Keratinocyte (primary cell): Measurements from ENCODE around the gene KAT2B. TPM values are rescaled to one million over a fixed set of nuclear protein-coding genes. Genes with fewer than 3 reads are reported as not detected.
"Not testable (repeated sequence)": the region's sequence is repeated elsewhere in the genome, so short reads cannot be mapped to it uniquely, and the experiment has no call there.

Source experiments
- DNase-seq: peaks from one replicate; pipeline ENCODE4 v3.0.0-alpha.2; 2011; ENCODE audit warnings: low read depth, missing footprints, low spot score
- FAIRE-seq: peaks from 2 replicates; lab custom pipeline; 2011; peaks lifted over from hg19 to GRCh38; lab: Jason Lieb, UNC
- H2AFZ ChIP-seq: 2 replicates; pipeline ENCODE4 v1.6.0; 2012; ENCODE audit warnings: low read length, control low read depth, inconsistent platforms; ENCODE audit not compliant: control insufficient read depth
- H3K27ac ChIP-seq: 2 replicates; pipeline ENCODE4 v1.5.1; 2011; ENCODE audit warnings: low read length; ENCODE audit not compliant: control insufficient read depth, insufficient read depth
- H3K27me3 ChIP-seq: 3 replicates; pipeline ENCODE4 v1.6.0; 2011; ENCODE audit warnings: low read length; ENCODE audit not compliant: control insufficient read depth, insufficient read depth; ENCODE audit errors: extremely low read depth
- H3K36me3 ChIP-seq, 2 experiments: 2 replicates in 1 of 2; 3 replicates in 1 of 2; pipeline ENCODE4 v1.5.1; 2011; ENCODE audit warnings: low read length in 2 of 2, mild to moderate bottlenecking in 1 of 2; ENCODE audit not compliant: control insufficient read depth in 2 of 2, insufficient read depth in 2 of 2; ENCODE audit errors: extremely low read depth in 1 of 2
- H3K4me1 ChIP-seq: 3 replicates; pipeline ENCODE4 v1.5.1; 2011; ENCODE audit warnings: low read length; ENCODE audit not compliant: control insufficient read depth, insufficient read depth; ENCODE audit errors: extremely low read depth
- H3K4me2 ChIP-seq: 3 replicates; pipeline ENCODE4 v1.6.0; 2011; ENCODE audit warnings: low read depth, low read length; ENCODE audit not compliant: control insufficient read depth, insufficient read depth; ENCODE audit errors: extremely low read depth
- H3K4me3 ChIP-seq, 3 experiments: fragments of 200-600 bp in 1 of 3; sonication (generic) in 1 of 3; 2 replicates in 2 of 3; 3 replicates in 1 of 3; pipeline ENCODE4 v1.5.1; 2011 to 2016; ENCODE audit warnings: low read length in 3 of 3, mild to moderate bottlenecking in 3 of 3, control low read depth in 2 of 3, inconsistent platforms in 1 of 3, low read depth in 1 of 3, mixed read lengths in 1 of 3, mixed run types in 1 of 3, moderate library complexity in 1 of 3; ENCODE audit not compliant: control insufficient read depth in 2 of 3, insufficient read depth in 2 of 3; ENCODE audit errors: extremely low read depth in 1 of 3
- H3K79me2 ChIP-seq: 2 replicates; pipeline ENCODE4 v1.6.0; 2012; ENCODE audit warnings: low read length; ENCODE audit not compliant: control insufficient read depth, insufficient read depth
- H3K9ac ChIP-seq: 3 replicates; pipeline ENCODE4 v1.6.0; 2011; ENCODE audit warnings: low read length; ENCODE audit not compliant: control insufficient read depth, insufficient read depth; ENCODE audit errors: extremely low read depth
- H3K9me1 ChIP-seq: 3 replicates; pipeline ENCODE4 v1.6.0; 2011; ENCODE audit warnings: low read length; ENCODE audit not compliant: control insufficient read depth, insufficient read depth; ENCODE audit errors: extremely low read depth
- H3K9me3 ChIP-seq: 2 replicates; pipeline ENCODE4 v1.5.1; 2012; ENCODE audit warnings: low read depth, low read length; ENCODE audit not compliant: control insufficient read depth
- H4K20me1 ChIP-seq: 3 replicates; pipeline ENCODE4 v1.6.0; 2011; ENCODE audit warnings: low read length; ENCODE audit not compliant: control insufficient read depth, insufficient read depth; ENCODE audit errors: extremely low read depth
- CTCF ChIP-seq, 3 experiments: IDR thresholded peaks in 1 of 3; conservative IDR thresholded peaks in 1 of 3; optimal IDR thresholded peaks in 1 of 3; 2 replicates in 2 of 3; 3 replicates in 1 of 3; pipeline versions ENCODE3 to v1.5.1; 2011; ENCODE audit warnings: low read length in 3 of 3, mild to moderate bottlenecking in 3 of 3, moderate library complexity in 2 of 3, control low read depth in 1 of 3, inconsistent platforms in 1 of 3; ENCODE audit not compliant: insufficient read depth in 2 of 3; ENCODE audit errors: extremely low read depth in 1 of 3
- EZH2 ChIP-seq: IDR thresholded peaks from one replicate; pipeline ENCODE4 v1.6.1; 2012; ENCODE audit warnings: inconsistent platforms, mild to moderate bottlenecking, low read length, moderate library complexity
- dilution Hi-C: fragments of 300-500 bp; cut with MboI; formaldehyde crosslinking; loops from one replicate; pipeline ENCODE4 v1.7.0; 2020; ENCODE audit warnings: low sequenced_read_pairs; ENCODE audit not compliant: extremely low pct_ligation_motif_present
- polyA plus RNA-seq, 5 experiments: library from polyadenylated mRNA; depleted of rRNA in 3 of 5; stranded (reverse) in 3 of 5; stranded (forward) in 1 of 5; unstranded in 1 of 5; fragments of >200 nt; gene quantifications; 1 replicate in 1 of 5; 2 replicates in 3 of 5; 3 replicates in 1 of 5; pipeline versions ENCODE4 v1.2.1 to v1.2.3, GENCODE V29; 2011 to 2012; ENCODE audit warnings: missing spikeins in 2 of 5, low read depth in 1 of 5, low replicate concordance in 1 of 5

Gene KAT2B
- polyA plus RNA-seq, 1 donor (not counting 4 experiments of a cell fraction or from before 2014, with no cell fraction given): 4.6 TPM

GRCh38 chr3:20028905-20029331, 11.3 kb upstream of the KAT2B start:
- no peaks in the 10 kb centered on the region for H3K4me1 ChIP-seq
- FAIRE-seq (no peak), DNase-seq (no peak)
- no peaks in the 10 kb centered on the region for H4K20me1 ChIP-seq
- H3K9me1 ChIP-seq: no peaks in the 10 kb centered on the region
- no peak overlapping the region for H3K4me3 ChIP-seq
- dilution Hi-C loops: no loop called here
- TF ChIP-seq CTCF (optimal IDR thresholded peaks at IDR 0.05 in 1 of 3, IDR thresholded peaks at IDR 0.05 in 1 of 3, conservative IDR thresholded peaks at IDR 0.05 in 1 of 3; ENCODE audit: extremely low read depth in 1 of 3, insufficient read depth in 2 of 3, low read length in 3 of 3) (no peak), EZH2 (no peak)
- H2AFZ ChIP-seq: no peak overlapping the region
- no peaks in the 10 kb centered on the region for H3K36me3 ChIP-seq
- no peaks in the 10 kb centered on the region for H3K79me2 ChIP-seq
- no peak overlapping the region for H3K4me2 ChIP-seq
- no peak overlapping the region for H3K9ac ChIP-seq
- H3K27ac ChIP-seq: no peak overlapping the region
- H3K9me3 ChIP-seq: no peaks in the 10 kb centered on the region
- no peaks in the 10 kb centered on the region for H3K27me3 ChIP-seq

DNA sequence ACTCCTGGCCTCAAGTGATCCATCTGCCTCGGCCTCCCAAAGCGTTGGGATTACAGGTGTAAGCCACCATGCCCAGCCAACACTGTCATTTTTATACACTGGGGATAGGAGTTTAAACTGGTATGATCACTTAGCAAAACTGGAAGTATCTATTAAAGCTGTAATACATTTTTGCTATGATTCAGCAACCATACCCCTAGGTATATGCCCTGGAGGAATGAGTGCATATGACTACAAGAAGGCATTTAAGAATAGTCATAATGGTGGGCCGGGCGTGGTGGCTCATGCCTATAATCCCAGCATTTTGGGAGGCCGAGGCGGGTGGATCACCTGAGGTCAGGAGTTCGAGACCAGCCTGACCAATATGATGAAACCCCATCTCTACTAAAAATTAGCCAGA, 8.3 kb upstream of the KAT2B start:
- H3K79me2 ChIP-seq, H2AFZ ChIP-seq, H3K36me3 ChIP-seq, DNase-seq, H3K27me3 ChIP-seq, H3K4me3 ChIP-seq, H3K9me1 ChIP-seq, H3K9ac ChIP-seq, H3K4me2 ChIP-seq, H4K20me1 ChIP-seq, H3K4me1 ChIP-seq, H3K9me3 ChIP-seq, FAIRE-seq, dilution Hi-C loops, H3K27ac ChIP-seq: not testable (repeated sequence)

DNA sequence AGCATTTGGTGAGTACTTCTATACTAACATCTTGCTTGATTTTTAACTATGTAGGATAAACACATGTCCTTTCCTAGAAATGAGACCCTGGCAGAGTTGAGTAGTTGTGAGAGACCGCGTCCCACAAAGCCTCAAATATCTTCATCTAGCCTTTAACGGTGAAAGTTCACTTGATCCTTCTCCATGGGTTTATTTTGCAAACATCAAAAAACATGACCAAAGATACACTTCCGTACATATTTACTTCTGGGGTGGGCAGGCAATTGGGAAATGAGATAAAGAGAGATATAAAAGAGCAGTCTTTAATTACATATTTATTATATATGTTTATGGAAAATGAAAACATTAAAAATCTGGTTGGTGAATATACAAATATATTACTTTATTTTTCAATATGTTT, 5.2 kb upstream of the KAT2B start:
- H3K36me3 ChIP-seq: no peaks in the 10 kb centered on the region
- no peaks in the 10 kb centered on the region for H3K9me1 ChIP-seq
- H3K4me3 ChIP-seq: no peak overlapping the region
- TF ChIP-seq CTCF (optimal IDR thresholded peaks at IDR 0.05 in 1 of 3, IDR thresholded peaks at IDR 0.05 in 1 of 3, conservative IDR thresholded peaks at IDR 0.05 in 1 of 3; ENCODE audit: extremely low read depth in 1 of 3, insufficient read depth in 2 of 3, low read length in 3 of 3): no peak
- no peak for TF ChIP-seq EZH2
- H3K9me3 ChIP-seq: no peaks in the 10 kb centered on the region
- H3K79me2 ChIP-seq: no peaks in the 10 kb centered on the region
- H4K20me1 ChIP-seq: no peaks in the 10 kb centered on the region
- H3K4me2 ChIP-seq: no peak overlapping the region
- DNase-seq (no peak), FAIRE-seq (no peak)
- H3K4me1 ChIP-seq: no peaks in the 10 kb centered on the region
- H2AFZ ChIP-seq: no peak overlapping the region
- no peak overlapping the region for H3K27ac ChIP-seq
- H3K27me3 ChIP-seq: no peaks in the 10 kb centered on the region
- no peak overlapping the region for H3K9ac ChIP-seq
- dilution Hi-C loops: no loop called here
